ENCODE data around the gene TMEM200B.
"Not testable (repeated sequence)": the region's sequence is repeated elsewhere in the genome, so short reads cannot be mapped to it uniquely, and the experiment has no call there.

TMEM200B gene

GRCh38 chr1:29134695-29135028, 11.0 kb upstream of the TMEM200B start:
- DNase-seq (ENCODE audit: low read depth in 1 of 2, low spot score in 1 of 2), result no peak

GRCh38 chr1:29133861-29134694, 10.4 kb upstream of the TMEM200B start:
- no peak for DNase-seq (ENCODE audit: low read depth in 1 of 2, low spot score in 1 of 2)

GRCh38 chr1:29131056-29131455, 7.4 kb upstream of the TMEM200B start:
- DNase-seq (ENCODE audit: low read depth in 1 of 2, low spot score in 1 of 2), result not testable (repeated sequence)

- DNase-seq (ENCODE audit: low read depth in 1 of 2, low spot score in 1 of 2), result no peak
Observed at GRCh38 chr1:29129916-29130315, 6.2 kb upstream of the TMEM200B start.

- no peak for DNase-seq (ENCODE audit: low read depth in 1 of 2, low spot score in 1 of 2)
Observed at GRCh38 chr1:29128739-29129138, 5.0 kb upstream of the TMEM200B start.

- no peak for DNase-seq (ENCODE audit: low read depth in 1 of 2, low spot score in 1 of 2)
Observed at GRCh38 chr1:29126198-29126597, 2.5 kb upstream of the TMEM200B start.

- no peak for DNase-seq (ENCODE audit: low read depth in 1 of 2, low spot score in 1 of 2)
Observed at GRCh38 chr1:29125788-29126187, 2.1 kb upstream of the TMEM200B start.

- DNase-seq (ENCODE audit: low read depth in 1 of 2, low spot score in 1 of 2), result no peak
Observed at GRCh38 chr1:29125237-29125641, 1.5 kb upstream of the TMEM200B start.

- DNase-seq (ENCODE audit: low read depth in 1 of 2, low spot score in 1 of 2), result peak; percentile 19 to 43
Observed at GRCh38 chr1:29124366-29125236, 898 bp upstream of the TMEM200B start.

- peak in 1 of 2 donors; percentile 22 for DNase-seq (ENCODE audit: low read depth in 1 of 2, low spot score in 1 of 2)
Observed at GRCh38 chr1:29123053-29123886, 433 bp downstream of the TMEM200B start.

GRCh38 chr1:29122682-29123052, 1.0 kb downstream of the TMEM200B start:
- no peak for DNase-seq (ENCODE audit: low read depth in 1 of 2, low spot score in 1 of 2)

GRCh38 chr1:29121936-29122681, 1.6 kb downstream of the TMEM200B start:
- no peak for DNase-seq (ENCODE audit: low read depth in 1 of 2, low spot score in 1 of 2)

GRCh38 chr1:29121516-29121935, 2.2 kb downstream of the TMEM200B start:
- no peak for DNase-seq (ENCODE audit: low read depth in 1 of 2, low spot score in 1 of 2)

GRCh38 chr1:29120947-29121485, 2.7 kb downstream of the TMEM200B start:
- DNase-seq (ENCODE audit: low read depth in 1 of 2, low spot score in 1 of 2), result peak; percentile 32 to 34

GRCh38 chr1:29120367-29120766, 3.3 kb downstream of the TMEM200B start:
- no peak for DNase-seq (ENCODE audit: low read depth in 1 of 2, low spot score in 1 of 2)

GRCh38 chr1:29119121-29119929, 4.4 kb downstream of the TMEM200B start:
- no peak for DNase-seq (ENCODE audit: low read depth in 1 of 2, low spot score in 1 of 2)

- DNase-seq (ENCODE audit: low read depth in 1 of 2, low spot score in 1 of 2), result no peak
Observed at GRCh38 chr1:29117381-29117780, 6.3 kb downstream of the TMEM200B start.

- no peak for DNase-seq (ENCODE audit: low read depth in 1 of 2, low spot score in 1 of 2)
Observed at GRCh38 chr1:29114654-29115053, 9.0 kb downstream of the TMEM200B start.

- DNase-seq (ENCODE audit: low read depth in 1 of 2, low spot score in 1 of 2), result no peak
Observed at GRCh38 chr1:29113413-29114117, 10.1 kb downstream of the TMEM200B start.

All from activated CD4-positive, alpha-beta T cell treated with anti-CD3 and anti-CD28 coated beads, Interleukin-2, amount 50 U/mL, for 24 hours (primary cell).